Measurements from ENCODE around the gene FAM161A. TPM values are rescaled to one million over a fixed set of nuclear protein-coding genes. Genes with fewer than 3 reads are reported as not detected.
"Not testable (repeated sequence)": the region's sequence is repeated elsewhere in the genome, so short reads cannot be mapped to it uniquely, and the experiment has no call there.

Gene FAM161A
- total RNA-seq, 4 donors from 2014 or later, result 0.76 to 2.7 (median 1.1) TPM

GRCh38 chr2:61887717-61888266 lies 33.9 kb upstream of the FAM161A start:
- TF ChIP-seq POLR2A (IDR thresholded peaks at IDR 0.05) (no peak), CTCF (IDR thresholded peaks at IDR 0.05) (no peak)
- DNase-seq, result no peak
- intact Hi-C loops (cut with DNase I), result no loop called here

GRCh38 chr2:61885896-61886603 lies 32.2 kb upstream of the FAM161A start:
- TF ChIP-seq POLR2A (IDR thresholded peaks at IDR 0.05) (no peak), CTCF (IDR thresholded peaks at IDR 0.05) (no peak)
- H3K4me3 ChIP-seq, result peak overlapping the region in 1 of 4 donors; percentile 89
- H3K27ac ChIP-seq, result no peak overlapping the region

More at GRCh38 chr2:61887717-61888266, 33.9 kb upstream of the FAM161A start:
- Histone ChIP-seq H3K27ac (peak overlapping the region; percentile 84 to 98 (median 97)), H3K9me3 (no peaks in the 10 kb centered on the region), H3K27me3 (no peaks in the 10 kb centered on the region), H3K4me3 (peak overlapping the region; percentile 62 to 91 (median 88)), H3K36me3 (peaks cover 6 to 37% (median 19%) of the 10 kb centered on the region in 3 donors), H3K4me1 (peaks cover 8 to 30% (median 16%) of the 10 kb centered on the region in 3 donors)
- 0 to 1% methylated on average over 18 of the region's 18 CpGs for WGBS, 2 donors

DNA sequence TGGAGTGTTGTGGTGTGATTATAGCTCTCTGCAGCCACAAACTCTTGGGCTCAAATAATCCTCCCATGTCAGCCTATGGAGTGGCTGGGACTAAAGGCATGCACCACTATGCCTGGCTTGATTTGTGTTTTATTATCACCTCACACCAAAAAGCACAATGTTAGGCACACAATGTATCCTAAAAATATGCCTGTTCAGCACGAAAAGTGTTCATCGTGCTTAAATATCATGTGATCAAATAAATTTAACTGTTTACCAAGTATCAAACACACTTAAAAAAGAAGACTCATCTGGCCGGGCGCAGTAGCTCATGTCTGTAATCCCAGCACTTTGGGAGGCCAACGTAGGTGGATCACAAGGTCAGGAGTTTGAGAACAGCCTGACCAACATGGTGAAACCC lies 29.0 kb upstream of the FAM161A start:
- H3K27ac ChIP-seq, result no peak overlapping the region
- peaks cover 8 to 21% (median 11%) of the 10 kb centered on the region in 3 donors for H3K4me1 ChIP-seq
- H3K4me3 ChIP-seq, result no peak overlapping the region
- WGBS, 2 donors, result 86% methylated on average over 5 of the region's 5 CpGs
- DNase-seq, result no peak
- H3K27me3 ChIP-seq, result no peaks in the 10 kb centered on the region
- H3K9me3 ChIP-seq, result no peaks in the 10 kb centered on the region
- intact Hi-C loops (cut with DNase I), result no loop called here
- peaks cover 12 to 85% (median 65%) of the 10 kb centered on the region in 3 donors for H3K36me3 ChIP-seq
- no peak for TF ChIP-seq CTCF (IDR thresholded peaks at IDR 0.05)
- no peak for TF ChIP-seq POLR2A (IDR thresholded peaks at IDR 0.05)

More at GRCh38 chr2:61885896-61886603, 32.2 kb upstream of the FAM161A start:
- Histone ChIP-seq H3K9me3 (no peaks in the 10 kb centered on the region), H3K27me3 (no peaks in the 10 kb centered on the region), H3K4me1 (peaks cover 8 to 30% (median 16%) of the 10 kb centered on the region in 3 donors), H3K36me3 (peaks cover 12 to 55% (median 36%) of the 10 kb centered on the region in 3 donors)
- no peak for DNase-seq
- WGBS, 2 donors, result 82 to 93% methylated on average over 11 to 15 of the region's 18 CpGs
- intact Hi-C loops (cut with DNase I), result no loop called here

GRCh38 chr2:61879351-61879750 lies 25.5 kb upstream of the FAM161A start:
- intact Hi-C loops (cut with DNase I), result not testable (repeated sequence)

GRCh38 chr2:61878761-61879160 lies 24.9 kb upstream of the FAM161A start:
- 43 to 52% methylated on average over 3 of the region's 3 CpGs for WGBS, 2 donors
- Histone ChIP-seq H3K4me1 (no peaks in the 10 kb centered on the region), H3K4me3 (no peak overlapping the region), H3K36me3 (peaks cover 12 to 98% (median 67%) of the 10 kb centered on the region in 3 donors), H3K27me3 (no peaks in the 10 kb centered on the region), H3K9me3 (no peaks in the 10 kb centered on the region), H3K27ac (no peak overlapping the region)
- no peak for DNase-seq
- intact Hi-C loops (cut with DNase I), result no loop called here
- TF ChIP-seq POLR2A (IDR thresholded peaks at IDR 0.05) (no peak), CTCF (IDR thresholded peaks at IDR 0.05) (no peak)

More at GRCh38 chr2:61879351-61879750, 25.5 kb upstream of the FAM161A start:
- H3K9me3 ChIP-seq, H3K4me3 ChIP-seq, H3K27ac ChIP-seq, H3K4me1 ChIP-seq, H3K27me3 ChIP-seq, DNase-seq: not testable (repeated sequence)
- peaks cover 12 to 98% (median 73%) of the 10 kb centered on the region in 3 donors for H3K36me3 ChIP-seq
- 56 to 62% methylated on average over 4 of the region's 4 CpGs for WGBS, 2 donors

Data from esophagus squamous epithelium (tissue), 5 donors.